H1 (cell line): ENCODE results near the gene KRT23. TPM values are rescaled to one million over a fixed set of nuclear protein-coding genes. Genes with fewer than 3 reads are reported as not detected.

Source experiments
- ASH2L ChIP-seq: fragments of 200-600, 300-600 bp; sonication (generic); IDR thresholded peaks from one replicate; pipeline ENCODE4 v1.7.1; 2017; ENCODE audit warnings: low read length
- CTBP2 ChIP-seq: IDR thresholded peaks from 2 replicates; pipeline ENCODE4 v1.7.0; 2011; ENCODE audit warnings: borderline replicate concordance, mild to moderate bottlenecking, moderate library complexity, mixed read lengths, low read length; ENCODE audit not compliant: insufficient read depth, insufficient read length
- POLR2AphosphoS5 ChIP-seq: IDR thresholded peaks from 2 replicates; pipeline ENCODE4 v1.6.1; 2011; ENCODE audit warnings: low read depth, low read length
- RAD21 ChIP-seq, 2 experiments: IDR thresholded peaks in 1 of 2; conservative IDR thresholded peaks in 1 of 2; 2 replicates each; pipeline ENCODE4 v1.6.1; 2011; ENCODE audit warnings: low read depth in 2 of 2, low read length in 2 of 2, improper control_type of control experiment in 1 of 2, inconsistent platforms in 1 of 2, mild to moderate bottlenecking in 1 of 2, moderate library complexity in 1 of 2
- polyA plus RNA-seq, 7 experiments: library from polyadenylated mRNA; depleted of rRNA in 3 of 7; stranded (reverse) in 5 of 7; unstranded in 2 of 7; fragments of >200 nt in 5 of 7; fragments of 200-250 nt in 2 of 7; gene quantifications; 1 replicate in 5 of 7; 2 replicates in 1 of 7; 4 replicates in 1 of 7; pipeline versions ENCODE4 v1.2.1 to v1.2.3, GENCODE V29; 2011 to 2013; ENCODE audit warnings: missing spikeins in 2 of 7, mixed read lengths in 2 of 7
- total RNA-seq: library from RNA; stranded (reverse); fragmentation: NEBNext Ultra II Directional; extraction: Animal tissue kit (Norgen Biotek cat#: 25700); gene quantifications from 2 replicates; pipeline ENCODE4 v1.2.1, GENCODE V29; 2021

The KRT23 gene
- total and polyA plus RNA-seq, 2 of the 8 experiments (the other 6 are each of a cell fraction or from before 2014, with no cell fraction given): not detected

DNA sequence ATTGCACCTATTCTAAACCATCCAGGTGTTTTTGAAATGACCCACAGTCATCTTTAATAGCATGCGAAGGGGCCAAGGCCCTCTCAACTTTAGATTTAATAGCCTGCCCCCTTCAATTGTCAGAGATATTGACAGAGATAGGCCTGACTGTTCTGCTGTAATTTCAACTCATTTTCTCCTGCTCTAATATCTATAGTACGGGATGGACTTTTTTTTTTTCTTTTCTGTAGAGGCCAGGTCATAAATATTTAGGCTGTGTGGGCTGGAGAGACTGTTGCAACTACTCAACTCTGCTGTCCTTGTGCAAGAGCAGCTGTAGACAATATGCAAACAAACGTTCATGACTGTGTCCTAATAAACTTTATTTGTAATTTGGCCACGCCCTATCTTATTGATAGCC lies 27.7 kb downstream of the KRT23 start (continued):
- TF ChIP-seq CTBP2 (no peak), POLR2AphosphoS5 (no peak), ASH2L (no peak), RAD21 (IDR thresholded peaks at IDR 0.05 in 1 of 2, conservative IDR thresholded peaks at IDR 0.05 in 1 of 2; ENCODE audit: low read depth in 2 of 2, low read length in 2 of 2) (no peak)
